OCI-LY1 (cell line): ENCODE measurements around the gene SLC2A10.

ENCODE experiments used
- EZH2 ChIP-seq: fragments of 200-600 bp; sonication (generic), shearing (Covaris generic); IDR thresholded peaks from 2 replicates; pipeline ENCODE4 v1.8.0; 2017; ENCODE audit warnings: borderline replicate concordance, mixed run types, mild to moderate bottlenecking, antibody characterized with exemption, low read length, moderate library complexity, mixed read lengths
- TF ChIP-seq, protein P1 (sequence below): fragments of 200-600 bp; sonication (generic), shearing (Covaris generic); IDR thresholded peaks from 2 replicates; pipeline ENCODE4 v1.5.1; 2017; ENCODE audit warnings: mild to moderate bottlenecking, antibody characterized with exemption, low read length, moderate library complexity, mixed read lengths

DNA sequence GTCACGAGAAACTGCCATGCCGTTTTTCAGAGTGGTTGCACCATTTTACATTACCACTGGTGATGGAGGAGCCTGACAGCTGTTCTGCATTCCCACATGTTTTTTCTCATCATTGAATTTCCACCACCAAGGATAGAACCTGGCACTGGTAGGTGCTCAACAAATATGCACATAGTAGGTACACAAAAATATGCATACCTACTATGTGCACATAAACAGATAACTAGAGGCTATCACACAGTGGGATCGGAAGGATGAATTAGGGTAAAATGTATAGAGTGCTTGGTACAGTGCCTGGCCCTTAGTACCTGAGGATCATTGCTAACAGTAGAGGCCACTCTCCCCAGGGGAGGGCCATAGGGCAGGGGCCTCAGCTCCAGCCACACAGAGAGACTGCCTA is 47.0 kb downstream of the SLC2A10 start:
- TF ChIP-seq, protein P1, sequence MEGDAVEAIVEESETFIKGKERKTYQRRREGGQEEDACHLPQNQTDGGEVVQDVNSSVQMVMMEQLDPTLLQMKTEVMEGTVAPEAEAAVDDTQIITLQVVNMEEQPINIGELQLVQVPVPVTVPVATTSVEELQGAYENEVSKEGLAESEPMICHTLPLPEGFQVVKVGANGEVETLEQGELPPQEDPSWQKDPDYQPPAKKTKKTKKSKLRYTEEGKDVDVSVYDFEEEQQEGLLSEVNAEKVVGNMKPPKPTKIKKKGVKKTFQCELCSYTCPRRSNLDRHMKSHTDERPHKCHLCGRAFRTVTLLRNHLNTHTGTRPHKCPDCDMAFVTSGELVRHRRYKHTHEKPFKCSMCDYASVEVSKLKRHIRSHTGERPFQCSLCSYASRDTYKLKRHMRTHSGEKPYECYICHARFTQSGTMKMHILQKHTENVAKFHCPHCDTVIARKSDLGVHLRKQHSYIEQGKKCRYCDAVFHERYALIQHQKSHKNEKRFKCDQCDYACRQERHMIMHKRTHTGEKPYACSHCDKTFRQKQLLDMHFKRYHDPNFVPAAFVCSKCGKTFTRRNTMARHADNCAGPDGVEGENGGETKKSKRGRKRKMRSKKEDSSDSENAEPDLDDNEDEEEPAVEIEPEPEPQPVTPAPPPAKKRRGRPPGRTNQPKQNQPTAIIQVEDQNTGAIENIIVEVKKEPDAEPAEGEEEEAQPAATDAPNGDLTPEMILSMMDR = no peak
- TF ChIP-seq EZH2 = no peak
